GM23338 (cell line): ENCODE data around the gene PCIF1. TPM values are rescaled to one million over a fixed set of nuclear protein-coding genes. Genes with fewer than 3 reads are reported as not detected.

Experiments used
- ATAC-seq: fragments of 200-7000 bp; cut with Tn5 transposase; 3 replicates; pipeline ENCODE4 v1.9.1; 2020
- DNase-seq: peaks from one replicate; pipeline ENCODE4 v3.0.0-alpha.2; 2015; ENCODE audit warnings: low spot score
- H2AFZ ChIP-seq: fragments of 200-600 bp; sonication (generic); 2 replicates; pipeline ENCODE4 v1.8.0; 2016; ENCODE audit warnings: antibody characterized with exemption, mild to moderate bottlenecking, moderate library complexity
- H3F3A ChIP-seq: fragments of 200-600 bp; sonication (generic); replicated peaks from 2 replicates; pipeline ENCODE4 v1.8.0; 2017; ENCODE audit warnings: antibody characterized with exemption, mixed run types, low read depth
- H3K27ac ChIP-seq: fragments of 200-600 bp; sonication (generic); 2 replicates; pipeline ENCODE4 v1.6.1; 2016; ENCODE audit warnings: low read depth
- H3K27me3 ChIP-seq: fragments of 200-600 bp; sonication (generic); 2 replicates; pipeline ENCODE4 v1.8.0; 2016; ENCODE audit warnings: mild to moderate bottlenecking, mixed run types, moderate library complexity; ENCODE audit not compliant: insufficient read depth
- H3K36me3 ChIP-seq: fragments of 200-600 bp; sonication (generic); 2 replicates; pipeline ENCODE4 v1.8.0; 2016; ENCODE audit warnings: mild to moderate bottlenecking; ENCODE audit not compliant: insufficient read depth
- H3K4me1 ChIP-seq: fragments of 200-600 bp; sonication (generic); 2 replicates; pipeline ENCODE4 v1.8.0; 2016; ENCODE audit warnings: mild to moderate bottlenecking, moderate library complexity; ENCODE audit not compliant: insufficient read depth
- H3K4me2 ChIP-seq: fragments of 200-600 bp; sonication (generic); 2 replicates; pipeline ENCODE4 v1.7.1; 2017; ENCODE audit warnings: mixed run types
- H3K4me3 ChIP-seq: fragments of 200-600 bp; sonication (generic); 2 replicates; pipeline ENCODE4 v1.6.1; 2016; ENCODE audit warnings: mixed run types
- H3K79me2 ChIP-seq: fragments of 200-600 bp; sonication (generic); replicated peaks from 2 replicates; pipeline ENCODE4 v1.8.0; 2017; ENCODE audit warnings: mild to moderate bottlenecking; ENCODE audit not compliant: insufficient read depth
- H3K9me2 ChIP-seq: fragments of 200-600 bp; sonication (generic); 2 replicates; pipeline ENCODE4 v1.8.0; 2017; ENCODE audit not compliant: insufficient read depth
- H4K20me1 ChIP-seq: fragments of 200-600 bp; sonication (generic); replicated peaks from 2 replicates; pipeline ENCODE4 v1.8.0; 2017; ENCODE audit warnings: mild to moderate bottlenecking; ENCODE audit not compliant: insufficient read depth
- H3K27ac Mint-ChIP-seq: 2 replicates; pipeline ENCODE4 v1.8.0; 2020; ENCODE audit warnings: inconsistent platforms, mild to moderate bottlenecking, moderate library complexity, mixed read lengths
- H3K27me3 Mint-ChIP-seq: 3 replicates; pipeline ENCODE4 v1.8.0; 2022; ENCODE audit warnings: low read depth, mild to moderate bottlenecking, moderate library complexity, mixed read lengths, inconsistent platforms; ENCODE audit not compliant: insufficient read depth, poor library complexity
- H3K36me3 Mint-ChIP-seq: 3 replicates; pipeline ENCODE4 v1.8.0; 2021; ENCODE audit warnings: low read depth, mild to moderate bottlenecking, inconsistent platforms, moderate library complexity, mixed read lengths
- H3K4me1 Mint-ChIP-seq: 3 replicates; pipeline ENCODE4 v1.8.0; 2020; ENCODE audit warnings: mild to moderate bottlenecking, inconsistent platforms, mixed read lengths
- H3K4me3 Mint-ChIP-seq: 3 replicates; pipeline ENCODE4 v1.8.0; 2021; ENCODE audit warnings: moderate library complexity, mild to moderate bottlenecking, inconsistent platforms, mixed read lengths
- H3K9me3 Mint-ChIP-seq: 3 replicates; pipeline ENCODE4 v1.8.0; 2020; ENCODE audit warnings: moderate library complexity, mild to moderate bottlenecking, inconsistent platforms, mixed read lengths
- CREB1 ChIP-seq: fragments of 250-450 bp; sonication (Bioruptor Pico); IDR thresholded peaks from 2 replicates; pipeline ENCODE4 v1.5.0; 2020; ENCODE audit warnings: low read depth, mild to moderate bottlenecking, moderate library complexity
- EZH2 ChIP-seq: fragments of 200-600 bp; sonication (generic); IDR thresholded peaks from one replicate; pipeline ENCODE4 v1.8.0; 2017; ENCODE audit warnings: antibody characterized with exemption, mild to moderate bottlenecking, low read depth; ENCODE audit not compliant: unreplicated experiment
- EZH2phosphoT487 ChIP-seq: fragments of 200-600 bp; sonication (generic); IDR thresholded peaks from one replicate; pipeline ENCODE4 v1.8.1; 2018; ENCODE audit warnings: antibody characterized with exemption; ENCODE audit not compliant: unreplicated experiment
- JUNB ChIP-seq: IDR thresholded peaks from one replicate; pipeline ENCODE4 v1.6.1; 2016; ENCODE audit warnings: antibody characterized with exemption; ENCODE audit not compliant: unreplicated experiment
- NANOG ChIP-seq: IDR thresholded peaks from 2 replicates; pipeline ENCODE4 v1.6.1; 2016; ENCODE audit warnings: antibody characterized with exemption, borderline replicate concordance
- POLR2AphosphoS5 ChIP-seq: IDR thresholded peaks from 2 replicates; pipeline ENCODE4 v1.6.1; 2016; ENCODE audit warnings: antibody characterized with exemption, low read depth
- STAT1 ChIP-seq: IDR thresholded peaks from one replicate; pipeline ENCODE4 v1.6.1; 2016; ENCODE audit warnings: antibody characterized with exemption; ENCODE audit not compliant: unreplicated experiment
- ZNF114 ChIP-seq: fragments of 250-450 bp; sonication (Bioruptor Pico); IDR thresholded peaks from 2 replicates; pipeline ENCODE4 v1.5.0; 2020; ENCODE audit warnings: mild to moderate bottlenecking, moderate library complexity
- polyA plus RNA-seq: library from polyadenylated mRNA; unstranded; fragments of >200 nt; fragmentation: Nextera tagmentation; extraction: Ambion mirVana; gene quantifications from 2 replicates; pipeline ENCODE4 v1.2.1, GENCODE V29; 2016
- total RNA-seq: library from RNA; depleted of rRNA; stranded (reverse); fragments of >200 nt; shearing (Covaris generic); gene quantifications from 2 replicates; pipeline ENCODE4 v1.2.3, GENCODE V29; 2014
- TF ChIP-seq, protein P1 (sequence below), 2 experiments: fragments of 200-600 bp in 1 of 2; sonication (generic) in 1 of 2; conservative IDR thresholded peaks; 2 replicates each; pipeline versions ENCODE4 v1.5.1 to v1.6.1; 2016 to 2017; ENCODE audit warnings: antibody characterized with exemption in 2 of 2, low read depth in 2 of 2, mild to moderate bottlenecking in 2 of 2, moderate library complexity in 1 of 2
- TF ChIP-seq, protein P2 (sequence below): IDR thresholded peaks from 2 replicates; pipeline ENCODE4 v1.6.1; 2016; ENCODE audit warnings: antibody characterized with exemption

Gene PCIF1
- total and polyA plus RNA-seq, 2 experiments from 2014 or later: 26.1 to 28.3 TPM

DNA sequence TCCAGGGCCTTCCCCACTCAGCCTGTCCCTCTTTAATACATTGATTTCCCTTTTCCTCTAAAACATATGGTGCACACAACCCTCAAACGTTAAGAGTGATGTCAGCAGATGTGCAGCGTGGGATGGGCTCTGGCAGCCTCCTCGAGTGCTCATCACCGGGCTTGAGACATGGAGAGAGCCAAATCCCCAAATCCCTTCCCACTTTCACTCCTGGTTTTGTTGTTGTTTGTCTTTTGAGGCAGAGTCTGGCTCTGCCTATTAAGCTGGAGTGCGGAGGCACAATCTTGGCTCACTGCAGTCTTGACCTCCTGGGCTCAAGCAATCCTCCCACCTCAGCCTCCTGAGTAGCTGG lies 16.7 kb upstream of the PCIF1 start:
- DNase-seq: no peak

DNA sequence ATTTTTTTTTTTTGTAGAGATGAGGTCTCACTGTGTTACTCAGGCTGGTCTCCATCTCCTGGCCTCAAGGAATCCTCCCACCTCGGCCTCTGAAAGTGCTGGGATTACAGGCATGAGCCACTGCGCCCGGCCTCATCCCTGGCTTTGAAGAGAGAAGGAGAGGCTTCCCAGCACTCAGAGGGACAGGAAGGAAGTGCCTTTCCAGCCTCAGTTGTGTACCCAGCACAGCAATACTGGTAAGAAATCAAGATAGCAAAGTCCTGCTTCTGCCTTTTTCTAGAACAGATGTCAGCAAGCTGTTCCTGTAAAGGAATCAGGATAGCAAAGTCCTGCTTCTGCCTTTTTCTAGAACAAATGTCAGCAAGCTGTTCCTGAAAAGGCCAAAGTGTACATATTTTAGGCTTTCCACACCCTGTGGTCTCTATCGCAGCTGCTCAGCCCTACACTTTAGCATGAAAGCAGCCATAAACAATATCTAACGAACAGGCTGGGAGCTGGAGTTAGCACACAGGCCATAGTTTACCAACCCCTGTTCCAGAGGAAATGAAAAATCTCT lies 16.2 kb upstream of the PCIF1 start:
- no peak for TF ChIP-seq STAT1
- H4K20me1 ChIP-seq: no peaks in the 10 kb centered on the region
- H3K27ac Mint-ChIP-seq: no peak overlapping the region

More for the DNA sequence above, 16.7 kb upstream of the PCIF1 start:
- peaks cover 10% of the 10 kb centered on the region for H3K4me1 Mint-ChIP-seq
- no peaks in the 10 kb centered on the region for H3K36me3 Mint-ChIP-seq
- H3F3A ChIP-seq: no peaks in the 10 kb centered on the region
- TF ChIP-seq EZH2phosphoT487: no peak
- TF ChIP-seq EZH2: no peak
- no peak for TF ChIP-seq NANOG
- TF ChIP-seq POLR2AphosphoS5: no peak
- no peak for TF ChIP-seq JUNB
- no peak for TF ChIP-seq ZNF114 (CRISPR knock-in tag)
- TF ChIP-seq, protein P1, sequence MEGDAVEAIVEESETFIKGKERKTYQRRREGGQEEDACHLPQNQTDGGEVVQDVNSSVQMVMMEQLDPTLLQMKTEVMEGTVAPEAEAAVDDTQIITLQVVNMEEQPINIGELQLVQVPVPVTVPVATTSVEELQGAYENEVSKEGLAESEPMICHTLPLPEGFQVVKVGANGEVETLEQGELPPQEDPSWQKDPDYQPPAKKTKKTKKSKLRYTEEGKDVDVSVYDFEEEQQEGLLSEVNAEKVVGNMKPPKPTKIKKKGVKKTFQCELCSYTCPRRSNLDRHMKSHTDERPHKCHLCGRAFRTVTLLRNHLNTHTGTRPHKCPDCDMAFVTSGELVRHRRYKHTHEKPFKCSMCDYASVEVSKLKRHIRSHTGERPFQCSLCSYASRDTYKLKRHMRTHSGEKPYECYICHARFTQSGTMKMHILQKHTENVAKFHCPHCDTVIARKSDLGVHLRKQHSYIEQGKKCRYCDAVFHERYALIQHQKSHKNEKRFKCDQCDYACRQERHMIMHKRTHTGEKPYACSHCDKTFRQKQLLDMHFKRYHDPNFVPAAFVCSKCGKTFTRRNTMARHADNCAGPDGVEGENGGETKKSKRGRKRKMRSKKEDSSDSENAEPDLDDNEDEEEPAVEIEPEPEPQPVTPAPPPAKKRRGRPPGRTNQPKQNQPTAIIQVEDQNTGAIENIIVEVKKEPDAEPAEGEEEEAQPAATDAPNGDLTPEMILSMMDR (conservative IDR thresholded peaks at IDR 0.05; ENCODE audit: low read depth in 2 of 2): no peak
- TF ChIP-seq, protein P2, sequence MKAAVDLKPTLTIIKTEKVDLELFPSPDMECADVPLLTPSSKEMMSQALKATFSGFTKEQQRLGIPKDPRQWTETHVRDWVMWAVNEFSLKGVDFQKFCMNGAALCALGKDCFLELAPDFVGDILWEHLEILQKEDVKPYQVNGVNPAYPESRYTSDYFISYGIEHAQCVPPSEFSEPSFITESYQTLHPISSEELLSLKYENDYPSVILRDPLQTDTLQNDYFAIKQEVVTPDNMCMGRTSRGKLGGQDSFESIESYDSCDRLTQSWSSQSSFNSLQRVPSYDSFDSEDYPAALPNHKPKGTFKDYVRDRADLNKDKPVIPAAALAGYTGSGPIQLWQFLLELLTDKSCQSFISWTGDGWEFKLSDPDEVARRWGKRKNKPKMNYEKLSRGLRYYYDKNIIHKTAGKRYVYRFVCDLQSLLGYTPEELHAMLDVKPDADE: no peak
- no peak for TF ChIP-seq CREB1 (CRISPR knock-in tag)
- H3K27ac Mint-ChIP-seq: no peak overlapping the region
- no peak overlapping the region for H3K4me3 ChIP-seq
- H2AFZ ChIP-seq: no peak overlapping the region
- no peaks in the 10 kb centered on the region for H3K27me3 ChIP-seq
- H3K36me3 ChIP-seq: no peaks in the 10 kb centered on the region
- no peak overlapping the region for H3K4me2 ChIP-seq
- ATAC-seq: no peak
- no peaks in the 10 kb centered on the region for H4K20me1 ChIP-seq
- H3K27ac ChIP-seq: no peak overlapping the region
- no peak overlapping the region; the same call in 2 of the 3 replicates for H3K4me3 Mint-ChIP-seq
- peaks cover 7% of the 10 kb centered on the region for H3K27me3 Mint-ChIP-seq
- no peaks in the 10 kb centered on the region for H3K9me3 Mint-ChIP-seq
- peaks cover under 1% of the 10 kb centered on the region; the same call in 1 of the 2 replicates for H3K4me1 ChIP-seq
- H3K9me2 ChIP-seq: no peaks in the 10 kb centered on the region
- H3K79me2 ChIP-seq: no peaks in the 10 kb centered on the region

More for the DNA sequence above, 16.2 kb upstream of the PCIF1 start:
- H3K27me3 Mint-ChIP-seq: peaks cover 7% of the 10 kb centered on the region
- Histone ChIP-seq H3K4me2 (no peak overlapping the region), H3K9me2 (no peaks in the 10 kb centered on the region), H3K27ac (no peak overlapping the region), H3K79me2 (no peaks in the 10 kb centered on the region), H2AFZ (no peak overlapping the region), H3K4me3 (no peak overlapping the region), H3K27me3 (no peaks in the 10 kb centered on the region), H3K36me3 (no peaks in the 10 kb centered on the region), H3F3A (no peaks in the 10 kb centered on the region), H3K4me1 (no peaks in the 10 kb centered on the region)
- DNase-seq: no peak
- no peaks in the 10 kb centered on the region for H3K9me3 Mint-ChIP-seq
- peaks cover 10% of the 10 kb centered on the region for H3K4me1 Mint-ChIP-seq
- no peak for ATAC-seq
- H3K36me3 Mint-ChIP-seq: no peaks in the 10 kb centered on the region
- no peak overlapping the region for H3K4me3 Mint-ChIP-seq
